Activated CD4-positive, alpha-beta T cell treated with anti-CD3 and anti-CD28 coated beads, Interleukin-2, amount 50 U/mL, for 16 hours (primary cell): ENCODE measurements around the gene HECTD2.
"Not testable (repeated sequence)": the region's sequence is repeated elsewhere in the genome, so short reads cannot be mapped to it uniquely, and the experiment has no call there.

Source experiments
- DNase-seq: peaks from one replicate; pipeline ENCODE4 v3.0.0-alpha.2; 2020

Gene HECTD2

DNA sequence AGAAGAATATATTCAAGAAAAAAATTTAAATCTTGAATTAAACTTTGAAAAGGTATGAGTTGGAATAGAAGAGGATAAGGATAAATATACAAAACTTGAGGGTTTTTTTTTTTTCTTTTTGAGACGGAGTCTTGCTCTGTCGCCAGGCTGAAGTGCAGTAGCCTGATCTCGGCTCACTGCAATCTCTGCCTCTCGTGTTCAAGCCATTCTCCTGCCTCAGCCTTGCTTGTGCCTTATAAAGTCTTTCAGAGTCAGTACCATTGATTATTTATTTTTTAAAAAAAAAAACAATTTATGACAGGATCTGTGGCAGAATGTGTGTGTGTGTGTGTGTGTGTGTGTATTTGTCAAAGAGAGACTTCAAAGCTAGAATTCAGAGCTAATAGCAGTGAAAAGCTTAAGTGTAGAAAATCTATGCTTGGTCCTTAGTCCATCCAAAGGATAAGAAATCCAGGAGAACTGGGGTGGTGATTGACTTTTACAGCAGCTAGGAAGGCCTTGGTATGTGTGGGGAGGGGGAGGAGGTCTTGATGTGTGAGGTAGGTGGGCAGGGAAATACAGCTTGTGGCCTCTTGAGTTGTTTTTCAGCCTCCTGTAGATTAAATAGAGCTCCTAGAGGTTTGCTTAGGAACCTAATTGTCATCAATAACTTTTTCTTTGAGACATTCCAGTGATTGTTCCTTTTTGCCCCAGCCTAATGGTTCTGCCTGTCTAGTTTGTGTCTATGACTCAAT lies 2.4 kb downstream of the HECTD2 start:
- DNase-seq, result no peak

DNA sequence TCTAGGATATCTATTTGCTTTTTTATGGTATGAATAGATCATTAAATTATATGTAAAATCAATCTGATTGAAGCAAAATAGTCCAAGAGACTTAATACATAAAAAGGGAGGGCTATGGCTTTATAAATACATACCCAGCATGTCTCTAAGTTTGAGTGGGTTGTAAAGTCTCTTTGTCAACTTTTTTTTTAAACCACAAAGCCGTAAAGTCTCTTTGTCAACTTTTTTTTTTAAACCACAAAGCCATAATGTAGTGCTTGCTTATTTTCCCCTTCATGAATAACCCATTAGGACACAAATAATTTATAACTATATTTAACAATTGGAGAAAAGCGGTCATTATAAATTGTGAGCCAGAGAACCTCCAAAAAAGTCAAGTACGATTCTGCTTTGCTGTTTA lies 5.7 kb downstream of the HECTD2 start:
- DNase-seq, result no peak

DNA sequence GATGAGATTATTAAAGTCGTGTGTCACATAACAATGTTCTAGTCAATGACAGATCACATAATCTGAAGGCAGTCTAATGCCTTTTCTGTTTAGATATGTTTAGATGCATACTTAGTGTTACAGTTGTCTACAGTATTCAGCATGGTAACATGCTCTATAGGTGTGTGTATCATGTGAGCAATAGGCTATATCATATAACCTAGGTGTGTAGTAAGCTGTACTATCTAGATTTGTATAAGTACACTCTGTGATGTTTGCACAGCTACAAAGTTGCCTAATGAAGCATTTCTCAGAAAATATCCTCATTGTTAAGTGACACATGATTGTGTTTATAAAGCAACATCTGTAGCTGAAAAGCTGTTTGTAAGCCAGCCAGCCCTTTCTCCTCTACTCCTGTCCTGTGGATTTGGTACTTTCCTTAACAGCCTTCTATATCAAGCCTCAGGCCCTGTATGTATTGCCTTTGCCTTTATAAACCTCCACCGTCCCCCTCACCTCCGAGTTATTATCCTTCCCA lies 6.3 kb downstream of the HECTD2 start:
- DNase-seq, result no peak

DNA sequence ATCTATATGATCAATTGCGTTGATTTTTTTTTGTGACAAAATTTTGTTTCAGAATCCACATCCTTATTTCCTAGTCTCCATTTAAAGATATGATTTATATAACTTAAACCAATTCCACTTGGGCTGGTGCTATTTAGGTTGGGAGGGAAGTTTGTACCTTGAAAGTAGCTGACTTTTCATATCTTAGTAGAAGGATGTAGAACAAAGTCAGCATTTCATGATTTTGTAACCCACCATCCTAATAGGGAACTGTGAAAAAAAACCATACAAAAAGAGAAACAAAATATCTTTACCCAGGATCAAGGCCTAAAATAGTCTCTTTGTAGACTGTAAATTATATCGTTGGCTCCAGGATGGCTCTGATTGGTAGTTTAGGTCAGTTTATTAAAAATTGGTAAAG lies 8.3 kb downstream of the HECTD2 start:
- no peak for DNase-seq

DNA sequence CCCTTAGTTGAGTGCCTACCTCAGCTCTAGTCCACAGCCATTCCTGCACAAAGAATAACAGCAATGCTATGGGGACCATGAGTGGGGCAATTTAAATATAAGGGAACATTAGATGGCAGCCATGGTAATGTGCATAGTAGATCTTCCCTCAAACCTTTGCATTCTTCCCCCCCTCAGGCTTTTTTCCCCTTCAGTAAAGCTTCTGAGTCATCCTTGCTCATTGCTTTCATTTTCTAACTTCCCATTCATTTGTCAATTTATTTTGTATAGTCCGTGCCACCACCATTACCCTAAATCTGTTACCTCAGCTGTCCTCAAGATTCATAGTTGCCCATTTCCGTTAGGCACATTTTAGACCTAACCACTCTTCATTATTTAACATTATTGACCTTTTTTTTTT lies 10.7 kb downstream of the HECTD2 start:
- peak; percentile 42 for DNase-seq

DNA sequence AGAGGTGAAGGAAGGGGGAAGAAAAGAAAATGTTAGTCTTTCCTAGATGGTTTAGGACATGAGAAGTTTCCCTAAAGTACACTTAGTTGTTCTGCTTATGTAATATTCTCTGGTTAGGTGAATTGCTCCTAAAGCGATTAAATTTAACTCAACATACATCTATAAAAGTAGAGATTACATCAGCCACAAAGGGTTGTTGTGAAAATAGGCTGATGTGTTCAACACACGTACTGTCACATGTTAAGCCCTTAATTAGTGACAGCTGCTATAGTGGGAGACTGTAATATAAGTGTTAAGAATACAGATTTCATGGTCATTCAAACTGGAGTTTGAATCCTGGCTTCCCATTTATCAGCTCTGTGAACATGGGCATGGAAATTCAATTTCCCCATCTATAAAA lies 12.8 kb downstream of the HECTD2 start:
- no peak for DNase-seq

DNA sequence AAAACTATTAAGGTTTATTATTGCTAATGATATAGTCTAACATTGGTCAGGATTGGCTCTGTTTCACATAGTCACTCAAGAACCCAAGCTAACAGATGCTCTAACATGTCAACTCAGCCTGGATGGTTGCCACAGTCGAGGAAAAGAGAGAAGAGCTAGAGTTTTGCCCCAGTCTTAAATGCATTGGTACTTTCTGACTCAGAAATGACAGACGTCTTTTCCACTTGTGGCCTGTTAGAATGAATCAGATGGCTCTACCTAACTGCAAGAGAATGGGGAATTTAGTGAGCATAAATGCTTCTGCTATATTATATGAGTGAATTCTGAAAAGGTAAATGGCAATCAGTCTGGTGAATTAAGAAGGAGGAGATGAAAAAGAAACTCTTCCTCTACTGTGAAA lies 13.9 kb downstream of the HECTD2 start:
- peak; percentile 66 for DNase-seq

DNA sequence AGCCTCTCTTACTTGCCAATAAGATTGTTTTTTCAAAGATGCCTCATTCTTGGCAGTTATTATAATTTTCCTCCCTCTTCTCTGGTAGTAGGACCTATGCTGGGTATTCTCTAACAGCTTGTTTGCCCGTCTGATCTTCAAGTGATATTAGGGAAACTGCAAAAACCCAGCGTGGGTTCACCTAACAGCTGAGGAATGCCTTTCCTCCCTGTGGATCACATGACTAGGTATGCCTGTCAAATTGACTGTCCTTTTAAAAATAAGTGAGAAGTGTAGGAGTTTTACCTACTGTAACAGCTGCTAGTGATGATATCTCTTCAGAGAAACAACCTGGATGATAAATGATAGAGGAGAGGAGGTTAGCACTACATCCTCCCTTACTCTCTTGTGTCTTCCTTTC lies 22.0 kb downstream of the HECTD2 start:
- no peak for DNase-seq

DNA sequence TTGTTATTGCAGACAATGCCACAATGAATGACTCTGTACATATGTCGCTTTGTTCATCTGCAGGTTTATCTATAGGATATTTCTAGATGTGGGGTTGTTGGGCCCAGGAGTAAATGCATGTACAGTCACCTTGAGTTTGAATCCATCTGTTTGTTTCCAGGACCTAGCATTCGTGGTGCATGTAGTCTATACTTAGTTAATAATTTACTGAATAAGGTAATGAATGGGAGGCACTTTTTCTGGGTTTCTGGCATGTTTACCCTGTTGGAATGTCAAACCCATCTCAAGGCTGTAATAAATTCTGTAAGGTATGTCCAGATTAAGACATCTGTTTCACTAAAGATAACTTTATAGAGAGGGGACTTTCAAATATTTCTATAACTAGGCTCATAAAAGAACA lies 23.5 kb downstream of the HECTD2 start:
- DNase-seq, result no peak

DNA sequence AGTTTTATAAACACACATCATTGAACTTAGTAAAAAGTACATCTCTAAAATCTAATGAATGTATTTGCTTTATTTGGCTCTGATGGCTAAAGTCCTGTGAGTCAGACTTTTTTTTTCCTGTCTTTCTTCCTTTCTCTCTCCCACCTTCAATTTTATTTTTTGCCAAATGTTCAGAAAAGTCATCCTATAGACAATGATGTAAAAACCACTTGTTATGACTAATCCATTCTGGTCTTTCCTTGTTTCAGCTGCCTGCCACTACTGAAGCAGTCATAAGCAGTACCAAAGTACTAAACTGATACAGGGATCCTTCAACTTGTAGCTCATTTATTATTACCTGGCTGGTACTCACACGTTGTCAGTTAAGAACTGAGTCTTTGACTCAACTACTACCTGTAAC lies 23.9 kb downstream of the HECTD2 start:
- peak; percentile 23 for DNase-seq

DNA sequence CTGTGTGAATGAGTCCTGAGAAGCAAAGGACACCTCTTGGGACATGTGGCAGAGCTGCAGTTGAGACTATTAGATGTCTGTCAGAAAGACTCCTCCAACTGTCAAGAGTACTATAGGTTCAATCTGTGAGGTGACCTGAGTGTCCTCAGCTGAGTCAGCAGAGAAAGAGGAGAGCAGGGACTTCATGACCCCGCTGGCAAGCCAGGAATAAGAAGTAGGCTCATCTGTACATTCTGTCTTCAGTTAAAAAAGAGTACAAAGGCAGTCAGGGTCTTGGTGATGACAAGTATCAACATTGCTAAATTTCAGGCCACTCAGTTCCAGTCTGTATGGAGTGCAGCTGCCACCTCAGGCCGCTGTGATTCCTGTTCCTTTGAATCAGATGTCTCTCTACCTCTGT lies 25.1 kb downstream of the HECTD2 start:
- DNase-seq, result no peak

DNA sequence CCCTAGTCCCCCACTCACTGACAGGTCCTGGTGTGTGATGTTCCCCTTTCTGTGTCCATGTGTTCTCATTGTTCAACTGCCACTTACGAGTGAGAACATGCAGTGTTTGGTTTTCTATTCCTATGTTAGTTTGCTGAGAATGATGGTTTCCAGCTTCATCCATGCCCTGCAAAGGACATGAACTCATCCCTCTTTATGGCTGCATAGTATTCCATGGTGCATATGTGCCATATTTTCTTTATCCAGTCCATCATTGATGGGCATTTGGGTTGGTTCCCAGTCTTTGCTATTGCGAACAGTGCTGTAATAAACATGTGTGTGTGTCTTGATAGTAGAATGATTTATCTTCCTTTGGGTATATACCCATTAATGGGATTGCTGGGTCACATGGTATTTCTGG lies 28.1 kb downstream of the HECTD2 start:
- DNase-seq, result not testable (repeated sequence)

DNA sequence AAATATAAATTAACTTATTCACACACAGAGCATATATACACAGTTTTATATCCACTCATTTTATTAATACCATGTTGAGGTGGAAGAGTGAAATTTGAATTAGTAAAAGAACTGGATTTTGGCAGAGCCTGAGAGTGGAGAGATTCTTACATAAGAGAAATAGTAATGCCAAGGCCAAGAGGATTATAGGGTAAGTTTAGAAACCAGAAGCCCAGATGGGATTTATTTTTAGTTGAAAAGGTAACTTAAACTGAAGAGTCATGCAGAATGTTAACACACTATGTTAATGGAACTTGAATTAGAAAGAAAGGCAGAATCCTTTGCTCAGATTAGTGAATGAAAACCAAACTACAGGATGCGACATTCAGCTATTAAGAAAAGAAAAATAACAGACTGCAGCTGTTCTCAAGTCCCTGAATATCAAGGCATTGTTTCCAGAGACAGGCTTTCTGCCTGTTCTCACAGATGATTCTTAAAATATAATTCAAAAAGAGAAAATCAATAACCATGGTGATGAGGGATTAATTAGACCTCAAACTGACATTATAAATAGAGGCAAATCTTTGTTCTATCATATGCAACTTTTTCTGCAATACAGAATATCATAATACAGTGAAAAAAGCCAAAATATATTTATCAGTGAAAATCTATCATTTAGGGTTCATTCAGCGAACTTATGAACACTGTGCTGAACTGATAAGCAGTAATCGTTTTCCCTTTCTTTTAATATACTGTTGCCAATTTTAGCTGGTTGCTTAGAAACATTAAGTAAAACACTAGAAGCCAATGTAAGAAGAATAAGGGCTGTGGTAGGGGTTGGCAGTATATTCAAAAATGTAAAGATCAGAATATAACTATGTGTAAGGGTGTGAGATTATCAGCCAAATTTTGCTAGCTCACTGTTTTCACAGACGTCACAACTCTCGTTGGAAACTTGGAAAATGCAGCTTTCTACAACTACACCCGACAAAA lies 34.4 kb downstream of the HECTD2 start:
- no peak for DNase-seq

DNA sequence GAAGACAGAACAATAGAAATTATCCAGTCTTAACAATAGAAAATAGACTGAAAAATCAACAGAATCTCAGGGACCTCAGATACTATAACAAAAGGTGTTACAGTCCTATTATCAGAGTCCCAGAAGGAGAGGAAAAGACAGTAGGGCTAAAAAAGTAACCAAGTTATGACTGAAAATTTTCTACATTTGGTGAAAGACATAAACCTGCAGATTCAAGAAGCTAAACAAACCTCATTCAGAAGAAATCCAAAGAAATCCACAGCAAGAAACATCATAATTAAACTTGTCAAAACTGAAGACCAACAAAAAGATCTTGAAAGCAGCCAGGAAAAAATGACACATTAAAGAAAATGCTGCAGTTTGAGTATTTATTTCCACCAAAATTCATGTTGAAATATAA lies 41.9 kb downstream of the HECTD2 start:
- no peak for DNase-seq

DNA sequence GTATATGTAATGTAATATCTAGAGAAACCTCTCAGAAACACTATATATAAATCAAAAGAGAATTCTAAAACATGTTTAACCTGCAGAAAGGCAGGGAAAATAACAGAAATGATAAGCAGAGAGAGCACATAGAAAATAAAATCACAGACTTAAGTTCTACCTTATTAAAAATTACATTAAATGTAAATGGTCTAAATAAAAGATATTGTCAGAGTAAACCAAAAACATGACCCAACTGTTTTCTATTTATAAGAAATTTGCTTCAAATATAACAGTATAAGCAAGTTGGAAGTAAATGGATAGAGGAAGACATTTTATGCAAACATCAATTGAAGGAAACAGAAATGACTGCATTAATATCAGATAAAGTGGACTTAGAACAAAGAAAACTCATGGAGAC lies 43.4 kb downstream of the HECTD2 start:
- no peak for DNase-seq

DNA sequence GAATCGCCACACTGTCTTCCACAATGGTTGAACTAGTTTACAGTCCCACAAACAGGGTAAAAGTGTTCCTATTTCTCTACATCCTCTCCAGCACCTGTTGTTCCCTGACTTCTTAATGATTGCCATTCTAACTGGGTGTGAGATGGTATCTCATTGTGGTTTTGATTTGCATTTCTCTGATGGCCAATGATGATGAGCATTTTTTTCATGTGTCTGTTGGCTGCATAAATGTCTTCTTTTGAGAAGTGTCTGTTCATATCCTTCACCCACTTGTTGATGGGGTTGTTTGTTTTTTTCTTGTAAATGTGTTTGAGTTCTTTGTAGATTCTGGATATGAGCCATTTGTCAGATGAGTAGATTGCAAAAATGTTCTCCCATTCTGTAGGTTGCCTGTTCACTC lies 45.0 kb downstream of the HECTD2 start:
- DNase-seq, result not testable (repeated sequence)

DNA sequence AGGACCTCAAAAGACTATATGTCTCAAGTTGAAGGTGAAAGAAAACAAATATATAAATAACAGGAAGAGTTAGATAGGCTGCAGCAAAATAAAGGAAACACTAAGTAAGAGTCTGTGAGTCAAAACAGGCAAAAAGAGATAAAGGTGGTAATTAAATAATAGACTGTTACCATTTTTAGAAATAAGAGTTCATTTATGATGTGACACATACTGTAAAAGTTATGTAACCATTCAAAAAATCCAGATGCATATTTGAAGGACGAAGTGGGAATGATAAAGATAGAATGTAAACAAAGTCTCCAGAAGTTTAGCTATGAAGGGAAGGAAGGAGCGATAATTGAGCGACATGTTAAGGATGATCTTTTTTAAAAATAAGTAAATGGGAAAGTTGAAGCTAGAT lies 50.5 kb downstream of the HECTD2 start:
- DNase-seq, result no peak

DNA sequence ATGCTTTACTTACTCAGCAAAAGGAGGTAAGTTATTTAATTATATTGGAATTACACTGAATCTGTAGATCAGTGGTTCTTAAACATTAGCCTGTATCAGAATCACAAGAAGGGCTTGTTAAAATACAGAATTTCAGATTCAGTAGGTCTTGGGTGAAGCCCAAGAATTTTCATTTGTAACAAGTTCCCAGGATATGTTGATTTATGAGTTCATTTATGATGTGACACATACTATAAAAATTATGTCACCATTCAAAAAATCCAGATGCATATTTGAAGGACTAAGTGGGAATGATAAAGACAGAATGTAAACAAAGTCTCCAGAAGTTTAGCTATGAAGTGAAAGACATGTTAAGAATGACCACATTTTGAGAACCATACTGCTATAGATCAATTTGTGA lies 52.3 kb downstream of the HECTD2 start:
- DNase-seq, result no peak

DNA sequence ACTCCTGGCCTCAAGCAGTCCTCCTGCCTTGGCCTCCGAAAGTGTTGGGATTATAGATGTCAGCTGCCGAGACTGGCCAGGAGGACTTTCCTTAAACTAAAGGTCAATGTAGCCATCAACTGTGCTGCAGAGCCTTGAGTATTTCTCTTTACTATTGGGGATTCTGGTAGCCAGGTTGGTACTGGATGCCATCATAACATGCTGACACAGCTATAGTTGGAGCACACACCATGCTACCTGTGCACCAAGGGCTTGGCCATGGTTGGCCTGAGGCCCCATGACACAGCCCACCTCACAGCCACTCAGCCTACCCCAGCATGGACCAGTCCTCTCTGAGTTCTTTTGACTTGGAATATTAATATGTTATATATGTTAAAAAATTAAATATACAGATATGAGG lies 54.4 kb downstream of the HECTD2 start:
- DNase-seq, result no peak

DNA sequence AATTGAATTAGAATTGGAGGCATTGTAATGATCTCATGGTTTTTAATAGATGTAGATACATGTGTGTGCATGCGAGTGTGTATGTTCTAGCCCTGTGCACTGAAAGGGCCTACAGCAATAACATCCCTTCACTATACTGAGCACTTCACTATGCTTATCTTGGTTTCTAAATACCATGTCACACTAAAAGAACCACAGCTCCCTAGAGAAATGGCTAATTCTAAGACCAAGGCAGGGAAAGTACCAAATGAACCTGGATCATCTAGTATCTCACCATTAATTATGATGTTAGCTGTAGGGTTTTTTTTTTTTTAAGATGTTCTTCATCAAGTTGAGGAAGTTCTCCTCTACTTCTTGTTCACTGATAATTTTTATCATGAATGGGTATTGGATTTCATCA lies 55.1 kb downstream of the HECTD2 start:
- no peak for DNase-seq

DNA sequence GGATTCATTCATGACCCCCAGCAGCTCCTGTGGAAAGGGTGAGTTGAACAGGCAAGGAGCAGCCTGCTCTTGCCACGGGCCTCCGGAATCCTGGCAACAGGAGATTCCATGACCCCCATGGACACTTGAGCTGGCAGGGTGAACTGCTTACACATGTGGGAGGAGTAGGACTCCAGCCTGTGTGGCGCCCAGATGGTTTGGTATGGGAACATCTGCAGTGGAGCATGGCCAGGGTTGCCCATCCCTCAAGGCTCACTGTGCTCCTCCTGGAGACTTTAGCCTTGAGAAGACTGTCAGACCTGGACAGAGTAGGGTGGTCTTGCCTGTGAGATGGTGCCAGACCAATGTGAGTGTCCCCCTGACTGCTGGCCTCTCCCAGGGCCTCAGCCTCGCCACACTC lies 57.0 kb downstream of the HECTD2 start:
- no peak for DNase-seq

DNA sequence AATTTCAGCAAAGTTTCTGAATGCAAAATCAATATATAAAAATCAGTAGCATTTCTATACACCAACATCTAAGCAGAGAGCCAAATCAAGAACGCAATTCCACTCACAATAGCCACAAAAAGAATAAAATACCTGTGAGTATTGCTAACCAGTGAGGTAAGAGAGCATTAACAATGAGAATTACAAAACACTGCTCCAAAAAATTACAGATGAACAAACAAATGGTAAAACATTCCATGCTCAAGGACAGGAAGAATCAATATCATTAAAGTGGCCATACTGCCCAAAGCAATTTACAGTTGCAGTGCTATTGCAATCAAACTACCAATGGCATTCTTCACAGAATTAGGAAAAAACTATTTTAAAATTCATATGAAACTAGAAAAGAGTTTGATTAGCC lies 61.5 kb downstream of the HECTD2 start:
- no peak for DNase-seq

DNA sequence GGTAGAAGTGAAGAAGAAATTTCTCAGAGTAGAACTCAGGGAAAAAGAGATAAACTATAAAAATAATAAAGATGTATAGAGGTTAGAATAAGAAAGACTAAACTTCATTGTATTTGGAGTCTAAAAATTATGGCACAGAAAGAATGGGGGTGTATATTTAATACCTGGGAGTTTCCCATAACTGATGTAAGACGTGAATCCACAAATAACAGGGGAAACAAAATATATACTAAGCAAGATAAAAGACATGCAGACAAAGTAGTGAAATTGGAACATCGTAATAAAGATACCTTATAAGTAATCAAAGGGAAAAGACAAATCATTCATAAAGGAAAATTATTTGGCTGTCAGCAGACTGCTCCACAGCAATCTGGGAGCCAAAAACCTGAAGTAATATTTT lies 62.8 kb downstream of the HECTD2 start:
- DNase-seq, result no peak

DNA sequence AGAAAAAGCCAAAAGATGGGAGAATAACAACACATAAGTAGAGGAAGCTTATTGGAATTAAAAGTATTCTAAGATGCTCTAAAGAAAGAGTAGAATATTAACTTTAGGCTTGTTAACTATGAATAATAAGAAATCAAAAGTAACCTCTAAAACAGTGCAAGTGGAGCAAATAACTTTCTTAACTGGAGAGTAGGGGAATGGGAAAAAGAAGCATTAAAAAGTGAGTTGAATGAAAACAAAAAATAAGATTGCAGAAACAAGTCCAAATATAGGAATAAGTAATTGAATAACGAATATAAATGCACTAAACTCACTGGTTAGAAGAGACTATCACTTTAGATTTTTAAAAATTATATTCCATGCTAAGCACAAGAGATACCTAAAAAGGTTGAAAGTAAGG lies 63.9 kb downstream of the HECTD2 start:
- DNase-seq, result no peak
